Loucy (cell line): ENCODE data around the gene DUS4L.

ENCODE experiments used
- CTCF ChIP-seq: fragments of 200-600 bp; sonication (generic); conservative IDR thresholded peaks from 2 replicates; pipeline ENCODE4 v1.5.1; 2014; ENCODE audit warnings: mild to moderate bottlenecking, antibody characterized with exemption, low read length
- EZH2phosphoT487 ChIP-seq: fragments of 200-600 bp; IDR thresholded peaks from 2 replicates; pipeline ENCODE4 v1.6.1; 2018; ENCODE audit warnings: antibody characterized with exemption, mild to moderate bottlenecking, moderate library complexity, borderline replicate concordance

- peak; percentile 21; the same call in 1 of the 2 replicates for TF ChIP-seq CTCF
- no peak for TF ChIP-seq EZH2phosphoT487
Observed at GRCh38 chr7:107579885-107580715, 16.3 kb downstream of the DUS4L start, which contains the start of gene BCAP29.
